Smooth muscle cell (in vitro differentiated cells): ENCODE results near the gene CHAC1. TPM values are rescaled to one million over a fixed set of nuclear protein-coding genes. Genes with fewer than 3 reads are reported as not detected.

Experiments
- DNase-seq: peaks from one replicate; lab custom pipeline; 2025; ENCODE audit not compliant: unreplicated experiment; lab: John Stamatoyannopoulos, UW
- H2AFZ ChIP-seq: fragments of 200-600 bp; sonication (generic); 2 replicates; pipeline ENCODE4 v1.6.0; 2016; ENCODE audit warnings: antibody characterized with exemption, low read depth, mild to moderate bottlenecking
- H3F3A ChIP-seq: fragments of 200-600 bp; sonication (generic); 2 replicates; pipeline ENCODE4 v1.6.0; 2017; ENCODE audit warnings: antibody characterized with exemption, low read depth
- H3K27ac ChIP-seq: fragments of 200-600 bp; sonication (generic); 2 replicates; pipeline ENCODE4 v1.5.1; 2016; ENCODE audit warnings: low read depth, mild to moderate bottlenecking
- H3K27me3 ChIP-seq: fragments of 200-600 bp; sonication (generic); 2 replicates; pipeline ENCODE4 v1.6.1; 2016; ENCODE audit warnings: low read depth, mild to moderate bottlenecking
- H3K36me3 ChIP-seq: fragments of 200-600 bp; sonication (generic); 2 replicates; pipeline ENCODE4 v1.5.1; 2016; ENCODE audit warnings: low read depth
- H3K4me1 ChIP-seq: fragments of 200-600 bp; sonication (generic); 2 replicates; pipeline ENCODE4 v1.5.1; 2016; ENCODE audit warnings: low read depth
- H3K4me2 ChIP-seq: fragments of 200-600 bp; sonication (generic); 2 replicates; pipeline ENCODE4 v1.6.0; 2016; ENCODE audit warnings: mild to moderate bottlenecking
- H3K4me3 ChIP-seq: fragments of 200-600 bp; sonication (generic); 2 replicates; pipeline ENCODE4 v1.5.1; 2016; ENCODE audit warnings: mild to moderate bottlenecking
- H3K79me2 ChIP-seq: fragments of 200-600 bp; sonication (generic); 2 replicates; pipeline ENCODE4 v1.6.0; 2016; ENCODE audit warnings: low read depth, mild to moderate bottlenecking
- H3K9ac ChIP-seq: fragments of 200-600 bp; sonication (generic); 2 replicates; pipeline ENCODE4 v1.6.0; 2016; ENCODE audit warnings: low read depth
- H3K9me3 ChIP-seq: fragments of 200-600 bp; sonication (generic); replicated peaks from 2 replicates; pipeline ENCODE4 v1.5.1; 2016; ENCODE audit warnings: low read depth
- H4K20me1 ChIP-seq: fragments of 200-600 bp; sonication (generic); 2 replicates; pipeline ENCODE4 v1.6.0; 2016; ENCODE audit warnings: low read depth
- WGBS: methylation state at CpG from one replicate; pipeline ENCODE4 v1.1.7; 2016; ENCODE audit warnings: low lambda C conversion rate; 5-methylcytosine and 5-hydroxymethylcytosine counted together
- polyA plus RNA-seq: library from polyadenylated mRNA; unstranded; fragments of >200 nt; fragmentation: Nextera tagmentation; extraction: Ambion mirVana; gene quantifications from 2 replicates; pipeline ENCODE4 v1.2.1, GENCODE V29; 2016
- total RNA-seq: library from RNA; depleted of rRNA; stranded (reverse); fragments of >200 nt; gene quantifications from 2 replicates; pipeline ENCODE4 v1.2.3, GENCODE V29; 2014
- TF ChIP-seq, protein P1 (sequence below): fragments of 200-600 bp; sonication (generic); IDR thresholded peaks from 2 replicates; pipeline ENCODE4 v1.5.1; 2017; ENCODE audit warnings: borderline replicate concordance, mild to moderate bottlenecking, antibody characterized with exemption; ENCODE audit not compliant: insufficient read depth, poor library complexity, severe bottlenecking

Gene CHAC1
- total and polyA plus RNA-seq, 2 experiments from 2014 or later: 29.6 to 31.5 TPM

DNA sequence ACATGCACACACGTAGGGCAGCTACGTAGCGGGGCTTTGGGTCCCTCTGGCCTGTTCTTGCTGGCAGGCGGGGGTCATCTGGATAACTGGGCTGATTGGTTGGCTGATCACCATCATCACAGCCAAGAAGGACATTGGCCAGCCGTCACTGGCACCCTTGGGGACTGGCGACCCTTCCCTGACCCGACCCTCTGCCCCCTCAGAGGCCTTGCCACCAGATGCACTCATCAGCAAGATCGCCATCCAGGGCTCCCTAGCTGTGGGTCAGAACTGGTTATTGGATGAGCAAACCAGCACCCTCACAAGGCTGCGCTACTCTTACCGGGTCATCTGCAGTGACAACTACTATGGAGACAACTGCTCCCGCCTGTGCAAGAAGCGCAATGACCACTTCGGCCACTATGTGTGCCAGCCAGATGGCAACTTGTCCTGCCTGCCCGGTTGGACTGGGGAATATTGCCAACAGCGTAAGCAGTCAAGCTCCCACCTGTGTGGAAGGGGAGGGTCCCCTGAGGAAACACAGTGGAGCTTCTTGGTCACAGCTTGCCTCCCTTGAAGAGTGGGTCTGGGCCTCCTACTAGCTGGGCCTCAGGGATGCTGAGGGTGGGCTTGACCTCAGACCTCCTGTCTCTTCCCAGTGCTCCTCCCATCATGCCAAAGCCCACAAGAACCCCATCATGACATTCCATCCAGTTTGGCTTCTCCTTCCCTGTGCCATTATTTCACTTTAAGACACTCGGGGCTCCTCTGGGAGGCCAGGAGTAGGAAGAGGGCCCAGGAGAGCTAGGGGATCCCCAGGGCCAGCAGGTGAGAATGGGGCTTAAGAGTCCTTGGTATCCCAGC lies 21.8 kb upstream of the CHAC1 start:
- DNase-seq: no peak
- 85% methylated on average over 16 of the region's 16 CpGs for WGBS
- no peaks in the 10 kb centered on the region for H3F3A ChIP-seq

GRCh38 chr15:40932156-40932555 lies 21.1 kb upstream of the CHAC1 start:
- Histone ChIP-seq H2AFZ (no peak overlapping the region), H4K20me1 (peaks cover 8% of the 10 kb centered on the region), H3K9me3 (no peaks in the 10 kb centered on the region), H3K4me1 (peaks cover 37% of the 10 kb centered on the region), H3F3A (no peaks in the 10 kb centered on the region), H3K79me2 (no peaks in the 10 kb centered on the region), H3K4me2 (no peak overlapping the region), H3K9ac (no peak overlapping the region), H3K36me3 (no peaks in the 10 kb centered on the region), H3K27me3 (peaks cover 72% of the 10 kb centered on the region), H3K27ac (no peak overlapping the region), H3K4me3 (no peak overlapping the region)
- 75% methylated on average over 8 of the region's 8 CpGs for WGBS
- TF ChIP-seq, protein P1, sequence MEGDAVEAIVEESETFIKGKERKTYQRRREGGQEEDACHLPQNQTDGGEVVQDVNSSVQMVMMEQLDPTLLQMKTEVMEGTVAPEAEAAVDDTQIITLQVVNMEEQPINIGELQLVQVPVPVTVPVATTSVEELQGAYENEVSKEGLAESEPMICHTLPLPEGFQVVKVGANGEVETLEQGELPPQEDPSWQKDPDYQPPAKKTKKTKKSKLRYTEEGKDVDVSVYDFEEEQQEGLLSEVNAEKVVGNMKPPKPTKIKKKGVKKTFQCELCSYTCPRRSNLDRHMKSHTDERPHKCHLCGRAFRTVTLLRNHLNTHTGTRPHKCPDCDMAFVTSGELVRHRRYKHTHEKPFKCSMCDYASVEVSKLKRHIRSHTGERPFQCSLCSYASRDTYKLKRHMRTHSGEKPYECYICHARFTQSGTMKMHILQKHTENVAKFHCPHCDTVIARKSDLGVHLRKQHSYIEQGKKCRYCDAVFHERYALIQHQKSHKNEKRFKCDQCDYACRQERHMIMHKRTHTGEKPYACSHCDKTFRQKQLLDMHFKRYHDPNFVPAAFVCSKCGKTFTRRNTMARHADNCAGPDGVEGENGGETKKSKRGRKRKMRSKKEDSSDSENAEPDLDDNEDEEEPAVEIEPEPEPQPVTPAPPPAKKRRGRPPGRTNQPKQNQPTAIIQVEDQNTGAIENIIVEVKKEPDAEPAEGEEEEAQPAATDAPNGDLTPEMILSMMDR: no peak
- no peak for DNase-seq

More for the DNA sequence above, 21.8 kb upstream of the CHAC1 start:
- Histone ChIP-seq H3K9ac (no peak overlapping the region), H3K27me3 (peaks cover 79% of the 10 kb centered on the region), H2AFZ (no peak overlapping the region), H3K4me1 (peaks cover 38% of the 10 kb centered on the region), H3K9me3 (no peaks in the 10 kb centered on the region), H3K79me2 (no peaks in the 10 kb centered on the region), H3K4me3 (peak overlapping the region; percentile 52), H4K20me1 (peaks cover 8% of the 10 kb centered on the region), H3K4me2 (no peak overlapping the region), H3K27ac (no peak overlapping the region), H3K36me3 (no peaks in the 10 kb centered on the region)
- TF ChIP-seq, protein P1: no peak

DNA sequence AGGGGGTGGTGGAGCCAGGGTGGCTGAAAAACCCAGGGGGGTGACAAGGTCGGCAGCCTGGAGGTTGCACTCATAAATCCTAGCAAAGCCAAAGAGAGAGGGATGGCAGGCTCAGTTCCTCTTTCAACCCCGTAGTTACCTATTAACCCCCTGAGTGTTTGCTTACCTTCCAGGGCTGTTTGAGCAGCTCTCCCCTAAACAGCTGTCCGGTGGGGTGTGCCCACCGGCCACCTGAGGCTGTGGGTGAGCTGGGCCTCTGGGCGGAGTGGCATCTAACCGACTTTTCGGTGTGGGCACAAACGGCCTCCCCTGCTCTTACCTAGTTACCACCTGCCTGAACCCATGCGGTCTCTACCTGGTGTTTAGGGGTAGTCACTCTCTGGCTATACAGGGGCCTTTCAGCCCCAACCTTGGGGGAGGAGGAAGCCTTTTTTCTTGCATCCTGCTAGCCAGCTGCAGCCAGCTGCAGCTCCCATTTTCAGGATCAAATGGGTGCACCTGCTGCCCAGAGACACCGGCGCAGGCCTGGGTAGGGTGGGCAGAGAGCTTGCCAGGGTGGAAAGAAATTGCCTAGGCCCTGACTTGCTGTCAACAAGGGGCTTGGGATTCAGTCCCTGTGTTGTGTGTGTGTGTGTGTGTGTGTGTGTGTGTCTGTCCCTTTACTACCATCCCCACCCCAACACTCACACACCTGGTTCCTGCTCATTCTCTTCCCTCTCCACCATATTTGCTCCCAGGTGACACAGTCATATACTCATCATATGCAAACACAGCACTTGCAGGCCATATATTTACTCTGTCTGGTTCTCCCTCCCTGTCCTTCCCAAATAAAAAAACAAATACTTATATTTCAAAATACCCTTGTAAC lies 20.4 kb upstream of the CHAC1 start:
- no peaks in the 10 kb centered on the region for H3F3A ChIP-seq
- no peaks in the 10 kb centered on the region for H3K36me3 ChIP-seq
- H2AFZ ChIP-seq: no peak overlapping the region
- no peak overlapping the region for H3K27ac ChIP-seq
- no peak overlapping the region for H3K9ac ChIP-seq
- H3K9me3 ChIP-seq: no peaks in the 10 kb centered on the region
- H3K27me3 ChIP-seq: peaks cover 65% of the 10 kb centered on the region
- no peak overlapping the region for H3K4me3 ChIP-seq
- 85% methylated on average over 11 of the region's 11 CpGs for WGBS
- DNase-seq: no peak
- peaks cover 8% of the 10 kb centered on the region for H4K20me1 ChIP-seq
- H3K79me2 ChIP-seq: no peaks in the 10 kb centered on the region
- TF ChIP-seq, protein P1: no peak
- peaks cover 31% of the 10 kb centered on the region for H3K4me1 ChIP-seq
- no peak overlapping the region for H3K4me2 ChIP-seq
